ENCODE results near the gene RNPS1. TPM values are rescaled to one million over a fixed set of nuclear protein-coding genes. Genes with fewer than 3 reads are reported as not detected.

The RNPS1 gene
- total and polyA plus RNA-seq, 2 of the 4 experiments (the other 2 are of a cell fraction): 57.5 to 192 TPM

- Histone ChIP-seq H3K9me3 (ENCODE audit: control insufficient read depth, insufficient read depth, low read length) (no peaks in the 10 kb centered on the region), H3K14ac (replicated peaks; ENCODE audit: low read depth, low read length) (no peak overlapping the region), H2AK9ac (replicated peaks; ENCODE audit: low read depth, low read length, poor library complexity) (no peak overlapping the region), H4K5ac (ENCODE audit: low read depth, low read length) (no peak overlapping the region), H3K36me3 (ENCODE audit: control insufficient read depth, insufficient read depth, low read length) (no peaks in the 10 kb centered on the region), H2BK20ac (ENCODE audit: low read depth, low read length) (no peak overlapping the region), H3K4me2 (ENCODE audit: low read depth, low read length) (no peak overlapping the region), H2AFZ (replicated peaks; ENCODE audit: low read length, poor library complexity) (no peak overlapping the region), H4K8ac (ENCODE audit: low read depth in 2 of 2, low read length in 2 of 2) (no peak overlapping the region), H4K91ac (ENCODE audit: insufficient read depth, low read depth, low read length) (no peak overlapping the region), H3K4me3 (ENCODE audit: insufficient read depth, low read depth, low read length) (no peak overlapping the region), H2BK15ac (ENCODE audit: low read depth, low read length) (no peak overlapping the region), H2AK5ac (ENCODE audit: low read depth, low read length) (no peak overlapping the region), H3K18ac (ENCODE audit: low read depth, low read length) (no peak overlapping the region), H4K20me1 (ENCODE audit: insufficient read depth, low read length) (no peaks in the 10 kb centered on the region), H3K56ac (ENCODE audit: extremely low read depth, insufficient read depth, low read length) (no peak overlapping the region), H3K27me3 (ENCODE audit: control insufficient read depth, insufficient read depth, low read length) (peaks cover 37% of the 10 kb centered on the region), H3K27ac (ENCODE audit: insufficient read depth, low read length) (no peak overlapping the region), H3K79me1 (ENCODE audit: low read depth in 1 of 2, low read length in 2 of 2) (no peaks in the 10 kb centered on the region), H3K4me1 (ENCODE audit: control insufficient read depth, insufficient read depth, low read length) (no peaks in the 10 kb centered on the region), H2BK120ac (ENCODE audit: low read depth, low read length) (no peak overlapping the region), H2BK5ac (ENCODE audit: low read depth, low read length, poor library complexity, severe bottlenecking) (no peak overlapping the region), H3K9me1 (ENCODE audit: insufficient read depth, low read length) (no peaks in the 10 kb centered on the region), H3K23ac (ENCODE audit: low read depth, low read length) (no peak overlapping the region), H3K4ac (ENCODE audit: low read depth, low read length) (no peak overlapping the region), H3K9ac (ENCODE audit: low read depth, low read length) (no peak overlapping the region)
- no peak for TF ChIP-seq MXI1 (IDR thresholded peaks at IDR 0.05; ENCODE audit: borderline replicate concordance, low read depth, low read length)
- TF ChIP-seq BHLHE40 (IDR thresholded peaks at IDR 0.05; ENCODE audit: low read depth, low read length): no peak
- no peak for TF ChIP-seq USF2 (IDR thresholded peaks at IDR 0.05; ENCODE audit: low read depth, low read length)
- no peak for TF ChIP-seq RFX5 (IDR thresholded peaks at IDR 0.05; ENCODE audit: low read depth, low read length)
- TF ChIP-seq SMC3 (IDR thresholded peaks at IDR 0.05; ENCODE audit: low read depth, low read length): no peak
- no peak for DNase-seq
- dilution Hi-C loops (cut with HindIII; ENCODE audit: low sequenced_read_pairs, unreplicated experiment) (no loop called here), in situ Hi-C loops (cut with MboI; ENCODE audit: low sequenced_read_pairs) (no loop called here), intact Hi-C loops (cut with micrococcal nuclease) (no loop called here)
- ChIA-PET POLR2A (ENCODE audit: unreplicated experiment) (no interaction called here), CTCF (no interaction called here)
- no peak for ATAC-seq (ENCODE audit: low read depth)
- WGBS, 2 experiments (ENCODE audit: extremely low coverage in 2 of 2, insufficient read length in 1 of 2): 76% methylated on average over 14 of the region's 24 CpGs; no CpG with 5 or more reads in 1 of the 2 experiments
- no TSS peak for BruUV-seq (replicated peaks)
Measured at GRCh38 chr16:2280981-2281542, 13.1 kb upstream of the RNPS1 start.

Measured in IMR-90 (cell line).